ENCODE data around the gene RNPEP.
A peak's percentile ranks its signal among the peaks of the same experiment; 100 is the strongest.

RNPEP gene

DNA sequence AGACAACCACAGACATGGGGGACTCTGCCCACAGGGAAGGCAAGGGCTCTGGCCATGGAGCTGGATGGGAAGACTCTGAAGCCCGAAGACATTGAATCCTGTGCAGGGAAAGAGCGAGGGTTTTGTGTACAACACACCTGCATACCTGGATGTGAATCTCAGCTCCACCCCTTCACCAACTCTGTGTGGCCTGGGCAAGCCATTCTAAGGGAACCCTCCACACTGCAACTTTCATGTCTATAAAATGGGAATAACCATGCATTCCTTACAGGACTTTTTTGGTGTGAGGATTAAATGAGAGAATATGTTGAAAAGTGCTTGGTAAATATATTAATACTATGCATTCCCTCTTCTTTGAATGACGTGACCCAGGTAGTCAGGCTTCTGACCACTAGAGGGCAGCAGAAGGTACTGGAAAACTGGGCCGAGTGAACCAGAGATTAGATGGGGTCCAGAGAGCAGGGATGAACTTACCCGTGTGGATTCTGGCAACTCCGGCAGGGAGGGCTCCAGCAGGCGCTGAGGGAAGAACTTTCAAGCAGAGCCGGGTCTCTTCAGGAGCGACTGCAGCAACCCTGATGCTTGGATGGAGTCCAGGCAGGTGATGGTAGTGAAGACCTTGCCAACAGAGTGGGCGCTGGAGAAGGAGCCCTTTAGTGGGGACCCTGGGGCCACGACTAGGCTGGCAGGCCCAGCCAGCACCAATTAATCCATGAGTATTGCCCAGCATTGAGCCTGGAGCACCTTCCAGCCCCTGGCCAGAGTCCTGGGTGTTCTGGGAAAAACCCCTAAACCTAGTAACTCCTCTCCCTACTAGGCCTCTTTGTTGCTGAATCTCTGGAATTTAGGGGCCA lies 27.1 kb downstream of the RNPEP start:
- H3K79me2 ChIP-seq (ENCODE audit: control insufficient read depth, low read length): no peaks in the 10 kb centered on the region
- TF ChIP-seq EZH2phosphoT487 (IDR thresholded peaks at IDR 0.05; ENCODE audit: borderline replicate concordance, low read length): no peak
- TF ChIP-seq, protein P1, sequence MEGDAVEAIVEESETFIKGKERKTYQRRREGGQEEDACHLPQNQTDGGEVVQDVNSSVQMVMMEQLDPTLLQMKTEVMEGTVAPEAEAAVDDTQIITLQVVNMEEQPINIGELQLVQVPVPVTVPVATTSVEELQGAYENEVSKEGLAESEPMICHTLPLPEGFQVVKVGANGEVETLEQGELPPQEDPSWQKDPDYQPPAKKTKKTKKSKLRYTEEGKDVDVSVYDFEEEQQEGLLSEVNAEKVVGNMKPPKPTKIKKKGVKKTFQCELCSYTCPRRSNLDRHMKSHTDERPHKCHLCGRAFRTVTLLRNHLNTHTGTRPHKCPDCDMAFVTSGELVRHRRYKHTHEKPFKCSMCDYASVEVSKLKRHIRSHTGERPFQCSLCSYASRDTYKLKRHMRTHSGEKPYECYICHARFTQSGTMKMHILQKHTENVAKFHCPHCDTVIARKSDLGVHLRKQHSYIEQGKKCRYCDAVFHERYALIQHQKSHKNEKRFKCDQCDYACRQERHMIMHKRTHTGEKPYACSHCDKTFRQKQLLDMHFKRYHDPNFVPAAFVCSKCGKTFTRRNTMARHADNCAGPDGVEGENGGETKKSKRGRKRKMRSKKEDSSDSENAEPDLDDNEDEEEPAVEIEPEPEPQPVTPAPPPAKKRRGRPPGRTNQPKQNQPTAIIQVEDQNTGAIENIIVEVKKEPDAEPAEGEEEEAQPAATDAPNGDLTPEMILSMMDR (IDR thresholded peaks at IDR 0.05; ENCODE audit: low read depth, low read length, poor library complexity, severe bottlenecking): peak; percentile 90
- no peaks in the 10 kb centered on the region for H3K9me3 ChIP-seq (ENCODE audit: control insufficient read depth, insufficient read depth, low read length)
- H3K27me3 ChIP-seq (ENCODE audit: control insufficient read depth, low read length): no peaks in the 10 kb centered on the region
- H3F3A ChIP-seq (ENCODE audit: control insufficient read depth, insufficient read depth): no peaks in the 10 kb centered on the region
- H3K27ac ChIP-seq (ENCODE audit: low read depth, low read length): no peak overlapping the region
- H4K20me1 ChIP-seq (ENCODE audit: control insufficient read depth, insufficient read depth, low read depth, low read length): 0 out of 2 replicates have a peak, but pooled peaks cover 3% of the 10 kb centered on the region
- H3K4me1 ChIP-seq (ENCODE audit: control insufficient read depth, low read length): peaks cover 10% of the 10 kb centered on the region
- H3K4me2 ChIP-seq (ENCODE audit: low read length): peak overlapping the region; percentile 34; the same call in 1 of the 2 replicates
- H3K36me3 ChIP-seq (ENCODE audit: control insufficient read depth, low read length): peaks cover 9% of the 10 kb centered on the region
- no peak overlapping the region for H3K4me3 ChIP-seq (ENCODE audit: low read length)
- no peaks in the 10 kb centered on the region for H3K9me2 ChIP-seq (replicated peaks; ENCODE audit: control insufficient read depth, low read length)

DNA sequence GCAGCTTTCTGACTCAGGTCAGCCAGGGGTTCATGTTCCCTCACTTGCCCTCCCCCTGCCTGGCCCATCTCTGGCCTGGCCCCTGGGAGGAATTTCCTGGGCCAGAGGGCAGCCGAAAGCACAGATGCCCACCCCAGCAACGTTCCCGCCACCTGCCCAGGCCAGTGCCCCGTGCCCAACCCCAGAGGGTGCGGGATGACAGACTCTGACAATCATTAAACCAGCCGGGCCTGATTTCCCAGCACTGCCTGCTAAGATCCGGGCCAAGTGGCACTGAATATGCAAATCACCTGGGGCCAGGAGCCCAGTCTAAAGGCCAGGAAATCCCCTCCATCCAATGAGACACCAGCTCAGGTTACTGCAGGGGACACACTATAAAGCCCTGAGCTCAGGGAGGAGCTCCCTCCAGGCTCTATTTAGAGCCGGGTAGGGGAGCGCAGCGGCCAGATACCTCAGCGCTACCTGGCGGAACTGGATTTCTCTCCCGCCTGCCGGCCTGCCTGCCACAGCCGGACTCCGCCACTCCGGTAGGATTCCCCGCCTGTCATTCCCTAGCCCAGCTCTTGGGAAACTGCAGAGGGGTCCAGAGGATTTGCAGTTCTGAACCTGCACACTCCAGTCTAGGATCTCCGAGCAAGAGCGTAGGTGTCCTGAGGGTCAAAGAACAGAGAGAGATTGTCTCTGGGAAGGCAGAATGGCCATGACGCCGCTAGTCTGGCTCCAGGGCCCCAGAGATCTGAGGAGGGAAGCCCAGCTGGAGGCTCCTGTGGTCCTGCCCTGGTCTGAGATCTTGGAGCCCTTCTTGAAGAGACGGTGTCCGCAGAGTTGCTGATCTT lies 27.9 kb downstream of the RNPEP start, which contains the start of gene ELF3:
TSS of gene ELF3 (plus strand) at position 408 of the 836 bp plus-strand sequence. CDS start 550 bp downstream, outside the sequence.
- no peak within 1 kb of the TSS for H3K4me3 ChIP-seq (ENCODE audit: low read length)
- H3K4me1 ChIP-seq (ENCODE audit: control insufficient read depth, low read length): peaks cover 10% of the 10 kb centered on the region
- H4K20me1 ChIP-seq (ENCODE audit: control insufficient read depth, insufficient read depth, low read depth, low read length): 0 out of 2 replicates have a peak, but pooled peaks cover 3% of the 10 kb centered on the region
- no peaks in the 10 kb centered on the region for H3K79me2 ChIP-seq (ENCODE audit: control insufficient read depth, low read length)
- H3K4me2 ChIP-seq (ENCODE audit: low read length): peak within 1 kb of the TSS; percentile 34
- H3K27me3 ChIP-seq (ENCODE audit: control insufficient read depth, low read length): no peaks in the 10 kb centered on the region
- TF ChIP-seq EZH2phosphoT487 (IDR thresholded peaks at IDR 0.05; ENCODE audit: borderline replicate concordance, low read length): no peak
- TF ChIP-seq, protein P1 (IDR thresholded peaks at IDR 0.05; ENCODE audit: low read depth, low read length, poor library complexity, severe bottlenecking): no peak
- H3K36me3 ChIP-seq (ENCODE audit: control insufficient read depth, low read length): peaks cover 4% of the 10 kb centered on the region; the same call in 1 of the 2 replicates
- no peaks in the 10 kb centered on the region for H3K9me2 ChIP-seq (replicated peaks; ENCODE audit: control insufficient read depth, low read length)
- H3F3A ChIP-seq (ENCODE audit: control insufficient read depth, insufficient read depth): no peaks in the 10 kb centered on the region
- no peaks in the 10 kb centered on the region for H3K9me3 ChIP-seq (ENCODE audit: control insufficient read depth, insufficient read depth, low read length)
- no peak within 1 kb of the TSS for H3K27ac ChIP-seq (ENCODE audit: low read depth, low read length)

DNA sequence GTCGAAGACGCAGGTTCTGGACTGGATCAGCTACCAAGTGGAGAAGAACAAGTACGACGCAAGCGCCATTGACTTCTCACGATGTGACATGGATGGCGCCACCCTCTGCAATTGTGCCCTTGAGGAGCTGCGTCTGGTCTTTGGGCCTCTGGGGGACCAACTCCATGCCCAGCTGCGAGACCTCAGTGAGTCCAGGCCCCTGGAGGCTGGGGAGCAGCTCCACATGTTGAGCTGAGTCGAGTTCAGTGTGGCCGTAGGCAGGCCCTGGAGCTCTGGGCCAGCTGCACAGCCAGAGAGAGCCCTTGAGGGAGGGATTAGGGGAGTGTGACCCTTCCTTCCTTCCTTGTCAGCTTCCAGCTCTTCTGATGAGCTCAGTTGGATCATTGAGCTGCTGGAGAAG lies 29.5 kb downstream of the RNPEP start:
- H3K79me2 ChIP-seq (ENCODE audit: control insufficient read depth, low read length): no peaks in the 10 kb centered on the region

More for the DNA sequence above, 29.5 kb downstream of the RNPEP start:
- TF ChIP-seq, protein P1 (IDR thresholded peaks at IDR 0.05; ENCODE audit: low read depth, low read length, poor library complexity, severe bottlenecking): no peak
- TF ChIP-seq EZH2phosphoT487 (IDR thresholded peaks at IDR 0.05; ENCODE audit: borderline replicate concordance, low read length): no peak
- Histone ChIP-seq H3K27me3 (ENCODE audit: control insufficient read depth, low read length) (0 out of 2 replicates have a peak, but pooled peaks cover 2% of the 10 kb centered on the region), H3K27ac (ENCODE audit: low read depth, low read length) (no peak overlapping the region), H3F3A (ENCODE audit: control insufficient read depth, insufficient read depth) (no peaks in the 10 kb centered on the region), H4K20me1 (ENCODE audit: control insufficient read depth, insufficient read depth, low read depth, low read length) (0 out of 2 replicates have a peak, but pooled peaks cover 3% of the 10 kb centered on the region), H3K4me1 (ENCODE audit: control insufficient read depth, low read length) (peaks cover 10% of the 10 kb centered on the region), H3K4me3 (ENCODE audit: low read length) (no peak overlapping the region), H3K9me3 (ENCODE audit: control insufficient read depth, insufficient read depth, low read length) (no peaks in the 10 kb centered on the region), H3K4me2 (ENCODE audit: low read length) (no peak overlapping the region), H3K36me3 (ENCODE audit: control insufficient read depth, low read length) (no peaks in the 10 kb centered on the region), H3K9me2 (replicated peaks; ENCODE audit: control insufficient read depth, low read length) (no peaks in the 10 kb centered on the region)

All from DOHH2 (cell line).